HG03342 (cell line): ENCODE measurements around the gene PSMD14.

Experiments
- ATAC-seq: cut with Tn5 transposase; IDR thresholded peaks from one replicate; pipeline ENCODE4 v1.9.1; 2021; ENCODE audit warnings: mild to moderate bottlenecking, moderate library complexity; ENCODE audit not compliant: unreplicated experiment

The PSMD14 gene

GRCh38 chr2:161438598-161438997 is 130.4 kb downstream of the PSMD14 start:
- ATAC-seq = no peak

- ATAC-seq = no peak
Observed at GRCh38 chr2:161445097-161445496, 136.9 kb downstream of the PSMD14 start.

- no peak for ATAC-seq
Observed at GRCh38 chr2:161448431-161448830, 140.2 kb downstream of the PSMD14 start.
